Skeletal muscle satellite cell (primary cell): ENCODE results near the gene AMZ2.
"Not testable (repeated sequence)": the region's sequence is repeated elsewhere in the genome, so short reads cannot be mapped to it uniquely, and the experiment has no call there.

Experiments used
- H3K27me3 ChIP-seq: 2 replicates; pipeline ENCODE4 v1.7.0; 2013; ENCODE audit warnings: low read length; ENCODE audit not compliant: control insufficient read depth, insufficient read depth
- H3K36me3 ChIP-seq: 2 replicates; pipeline ENCODE4 v1.7.0; 2013; ENCODE audit warnings: mild to moderate bottlenecking, control low read depth, low read length; ENCODE audit not compliant: insufficient read depth
- H3K4me1 ChIP-seq: 2 replicates; pipeline ENCODE4 v1.7.0; 2013; ENCODE audit warnings: low read length; ENCODE audit not compliant: control insufficient read depth, insufficient read depth
- H3K4me2 ChIP-seq: 2 replicates; pipeline ENCODE4 v1.7.0; 2013; ENCODE audit warnings: mild to moderate bottlenecking, low read length
- H3K4me3 ChIP-seq: 2 replicates; pipeline ENCODE4 v1.7.0; 2013; ENCODE audit warnings: low read length
- H3K9ac ChIP-seq: 2 replicates; pipeline ENCODE4 v1.7.0; 2013; ENCODE audit warnings: mild to moderate bottlenecking, low read depth, low read length, moderate library complexity
- H3K9me3 ChIP-seq: replicated peaks from 2 replicates; pipeline ENCODE4 v1.7.0; 2013; ENCODE audit warnings: mild to moderate bottlenecking, control low read depth, low read length

Gene AMZ2

GRCh38 chr17:68258890-68259647 is 11.2 kb downstream of the AMZ2 start:
- H3K27me3 ChIP-seq, H3K9me3 ChIP-seq, H3K4me1 ChIP-seq, H3K36me3 ChIP-seq: not testable (repeated sequence)
- H3K4me3 ChIP-seq: peak overlapping the region; percentile 30
- H3K9ac ChIP-seq: peak overlapping the region; percentile 71
- H3K4me2 ChIP-seq: peak overlapping the region; percentile 71

- peak overlapping the region; percentile 71 for H3K4me2 ChIP-seq
- peak overlapping the region; percentile 71 for H3K9ac ChIP-seq
- not testable (repeated sequence) for H3K9me3 ChIP-seq, H3K36me3 ChIP-seq, H3K27me3 ChIP-seq, H3K4me1 ChIP-seq
- H3K4me3 ChIP-seq: peak overlapping the region; percentile 30
Measured at GRCh38 chr17:68259648-68259951, 11.8 kb downstream of the AMZ2 start.

GRCh38 chr17:68260051-68260762 is 12.4 kb downstream of the AMZ2 start:
- H3K9ac ChIP-seq: no peak overlapping the region
- H3K4me3 ChIP-seq: no peak overlapping the region
- H3K36me3 ChIP-seq: no peaks in the 10 kb centered on the region
- H3K4me1 ChIP-seq: peaks cover 8% of the 10 kb centered on the region
- no peaks in the 10 kb centered on the region for H3K9me3 ChIP-seq
- H3K4me2 ChIP-seq: no peak overlapping the region
- no peaks in the 10 kb centered on the region for H3K27me3 ChIP-seq

GRCh38 chr17:68262467-68262866 is 14.6 kb downstream of the AMZ2 start:
- H3K9me3 ChIP-seq, H3K4me1 ChIP-seq, H3K27me3 ChIP-seq, H3K4me2 ChIP-seq, H3K36me3 ChIP-seq, H3K9ac ChIP-seq, H3K4me3 ChIP-seq: not testable (repeated sequence)

GRCh38 chr17:68263101-68263681 is 15.3 kb downstream of the AMZ2 start:
- not testable (repeated sequence) for H3K9ac ChIP-seq, H3K27me3 ChIP-seq, H3K4me1 ChIP-seq, H3K9me3 ChIP-seq, H3K36me3 ChIP-seq, H3K4me3 ChIP-seq
- peak overlapping the region; percentile 21 for H3K4me2 ChIP-seq

- H3K27me3 ChIP-seq, H3K36me3 ChIP-seq, H3K4me1 ChIP-seq, H3K4me2 ChIP-seq, H3K9me3 ChIP-seq, H3K9ac ChIP-seq, H3K4me3 ChIP-seq: not testable (repeated sequence)
Measured at GRCh38 chr17:68265833-68266232, 18.0 kb downstream of the AMZ2 start.

- Histone ChIP-seq H3K27me3 (no peaks in the 10 kb centered on the region), H3K9me3 (no peaks in the 10 kb centered on the region), H3K36me3 (no peaks in the 10 kb centered on the region), H3K4me2 (no peak overlapping the region), H3K9ac (no peak overlapping the region), H3K4me3 (no peak overlapping the region), H3K4me1 (no peaks in the 10 kb centered on the region)
Measured at GRCh38 chr17:68273722-68274121, 25.9 kb downstream of the AMZ2 start.

GRCh38 chr17:68276339-68276738 is 28.5 kb downstream of the AMZ2 start:
- not testable (repeated sequence) for H3K36me3 ChIP-seq, H3K9ac ChIP-seq, H3K4me1 ChIP-seq, H3K9me3 ChIP-seq, H3K27me3 ChIP-seq, H3K4me3 ChIP-seq, H3K4me2 ChIP-seq

GRCh38 chr17:68277807-68278206 is 30.0 kb downstream of the AMZ2 start:
- Histone ChIP-seq H3K36me3 (no peaks in the 10 kb centered on the region), H3K4me1 (no peaks in the 10 kb centered on the region), H3K9me3 (no peaks in the 10 kb centered on the region), H3K27me3 (no peaks in the 10 kb centered on the region), H3K9ac (no peak overlapping the region), H3K4me3 (no peak overlapping the region), H3K4me2 (no peak overlapping the region)

GRCh38 chr17:68281965-68282364 is 34.1 kb downstream of the AMZ2 start:
- H3K9ac ChIP-seq, H3K9me3 ChIP-seq, H3K27me3 ChIP-seq, H3K4me1 ChIP-seq, H3K4me3 ChIP-seq, H3K36me3 ChIP-seq, H3K4me2 ChIP-seq: not testable (repeated sequence)

- H3K36me3 ChIP-seq: no peaks in the 10 kb centered on the region
- H3K27me3 ChIP-seq: peaks cover 29% of the 10 kb centered on the region
- peaks cover 20% of the 10 kb centered on the region for H3K4me1 ChIP-seq
- no peak overlapping the region for H3K9ac ChIP-seq
- no peaks in the 10 kb centered on the region for H3K9me3 ChIP-seq
- no peak overlapping the region for H3K4me3 ChIP-seq
- H3K4me2 ChIP-seq: no peak overlapping the region
Measured at GRCh38 chr17:68288375-68288774, 40.5 kb downstream of the AMZ2 start.

- H3K9ac ChIP-seq: no peak overlapping the region
- H3K9me3 ChIP-seq: no peaks in the 10 kb centered on the region
- H3K36me3 ChIP-seq: no peaks in the 10 kb centered on the region
- H3K4me3 ChIP-seq: no peak overlapping the region
- no peak overlapping the region for H3K4me2 ChIP-seq
- H3K27me3 ChIP-seq: peaks cover 32% of the 10 kb centered on the region
- H3K4me1 ChIP-seq: peaks cover 20% of the 10 kb centered on the region
Measured at GRCh38 chr17:68288804-68289203, 41.0 kb downstream of the AMZ2 start.
